Stomach smooth muscle (tissue), 2 donors: Measurements from ENCODE around the gene TXNDC11.

Experiments
- H3K27ac ChIP-seq: one replicate; pipeline ENCODE4 v1.7.0; 2013; ENCODE audit warnings: mild to moderate bottlenecking, low read length, inconsistent platforms
- H3K27me3 ChIP-seq, 2 donors: one replicate each; pipeline ENCODE4 v1.7.0; 2013; ENCODE audit warnings: low read length in 2 of 2; ENCODE audit not compliant: insufficient read depth in 2 of 2, control insufficient read depth in 1 of 2
- H3K36me3 ChIP-seq, 2 donors: one replicate each; pipeline ENCODE4 v1.7.0; 2013; ENCODE audit warnings: low read length in 2 of 2; ENCODE audit not compliant: control insufficient read depth in 2 of 2, insufficient read depth in 2 of 2
- H3K4me1 ChIP-seq: one replicate; pipeline ENCODE4 v1.7.0; 2013; ENCODE audit warnings: low read length; ENCODE audit not compliant: control insufficient read depth, insufficient read depth
- H3K4me3 ChIP-seq, 2 donors: one replicate each; pipeline ENCODE4 v1.7.0; 2013; ENCODE audit warnings: low read length in 2 of 2
- H3K9ac ChIP-seq, 2 donors: one replicate each; pipeline ENCODE4 v1.7.0; 2013; ENCODE audit warnings: low read length in 2 of 2, mild to moderate bottlenecking in 1 of 2
- H3K9me3 ChIP-seq, 2 donors: one replicate each; pipeline ENCODE4 v1.7.0; 2013; ENCODE audit warnings: low read length in 2 of 2; ENCODE audit not compliant: control insufficient read depth in 2 of 2
- donor health status: healthy.
- donor health status: Pancreatic carcinoma.

TXNDC11 gene

DNA sequence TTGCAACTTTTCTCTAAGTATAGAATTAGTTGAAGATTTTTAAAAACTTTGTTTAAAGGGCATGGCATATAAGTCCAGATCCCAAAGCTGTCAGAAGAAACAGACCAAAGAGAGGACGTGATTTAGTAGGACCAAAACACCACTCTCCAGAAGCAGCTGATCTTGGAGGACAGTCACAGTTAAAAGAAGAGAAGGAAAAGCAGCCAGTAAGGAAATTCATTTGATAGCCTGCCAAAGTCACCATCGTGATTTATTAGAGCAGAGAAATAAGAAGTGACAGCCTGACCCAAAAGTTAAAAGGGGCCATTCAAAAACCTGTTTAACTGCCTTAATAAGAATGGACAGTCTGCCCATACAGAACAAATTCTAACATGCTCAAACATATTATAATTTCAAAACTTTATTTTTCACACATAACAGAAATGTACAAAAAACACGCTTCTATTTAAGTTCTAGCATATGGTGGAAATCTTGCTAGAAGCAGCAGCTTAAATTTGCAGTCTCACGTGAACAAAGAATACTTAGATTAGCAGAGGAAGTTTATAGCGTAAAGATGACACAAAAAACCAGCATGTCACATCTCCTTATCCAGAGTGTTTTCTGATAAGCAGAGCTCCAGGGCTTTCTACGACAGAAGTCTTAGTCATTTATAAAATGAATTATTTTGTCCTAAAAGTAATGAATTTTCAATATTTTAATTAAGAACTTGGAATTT, 37.2 kb downstream of the TXNDC11 start:
- H3K4me1 ChIP-seq: peaks cover 5% of the 10 kb centered on the region
- H3K27me3 ChIP-seq: no peaks in the 10 kb centered on the region
- H3K36me3 ChIP-seq: peaks cover 5 to 12% of the 10 kb centered on the region in 2 donors
- no peak overlapping the region for H3K9ac ChIP-seq
- no peak overlapping the region for H3K4me3 ChIP-seq
- no peak overlapping the region for H3K27ac ChIP-seq
- no peaks in the 10 kb centered on the region for H3K9me3 ChIP-seq

GRCh38 chr16:11700264-11701029, 42.2 kb downstream of the TXNDC11 start:
- Histone ChIP-seq H3K9ac (no peak overlapping the region), H3K9me3 (no peaks in the 10 kb centered on the region), H3K4me1 (peaks cover 5% of the 10 kb centered on the region), H3K36me3 (peaks cover 27 to 28% of the 10 kb centered on the region in 2 donors), H3K27ac (no peak overlapping the region), H3K27me3 (no peaks in the 10 kb centered on the region), H3K4me3 (no peak overlapping the region)

GRCh38 chr16:11699234-11699894, 43.3 kb downstream of the TXNDC11 start:
- Histone ChIP-seq H3K27ac (no peak overlapping the region), H3K4me1 (no peaks in the 10 kb centered on the region), H3K27me3 (no peaks in the 10 kb centered on the region), H3K9ac (no peak overlapping the region), H3K9me3 (no peaks in the 10 kb centered on the region), H3K4me3 (no peak overlapping the region), H3K36me3 (peaks cover 34 to 35% of the 10 kb centered on the region in 2 donors)

DNA sequence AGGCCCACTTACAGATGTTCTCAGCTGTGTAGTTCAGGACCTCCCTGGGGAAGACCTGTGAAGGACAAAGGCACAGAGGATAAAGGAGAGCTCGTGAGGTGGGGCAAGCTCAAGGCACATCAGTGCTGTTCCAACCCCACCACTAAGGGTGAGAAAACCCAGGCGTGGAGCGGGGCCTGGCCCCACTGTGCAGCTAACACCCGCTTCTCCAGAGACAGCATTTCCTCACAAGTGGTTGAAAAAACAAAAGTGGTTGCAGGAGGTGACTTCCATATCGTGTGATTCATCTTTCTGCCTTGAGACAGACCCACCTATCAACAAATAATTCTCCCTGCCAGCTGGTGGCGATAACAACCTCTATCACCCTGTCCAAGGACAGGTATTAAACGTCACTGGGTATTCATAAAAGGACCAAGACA, 44.4 kb downstream of the TXNDC11 start:
- H3K9me3 ChIP-seq: no peaks in the 10 kb centered on the region
- H3K36me3 ChIP-seq: peaks cover 34 to 35% of the 10 kb centered on the region in 2 donors
- no peaks in the 10 kb centered on the region for H3K4me1 ChIP-seq

DNA sequence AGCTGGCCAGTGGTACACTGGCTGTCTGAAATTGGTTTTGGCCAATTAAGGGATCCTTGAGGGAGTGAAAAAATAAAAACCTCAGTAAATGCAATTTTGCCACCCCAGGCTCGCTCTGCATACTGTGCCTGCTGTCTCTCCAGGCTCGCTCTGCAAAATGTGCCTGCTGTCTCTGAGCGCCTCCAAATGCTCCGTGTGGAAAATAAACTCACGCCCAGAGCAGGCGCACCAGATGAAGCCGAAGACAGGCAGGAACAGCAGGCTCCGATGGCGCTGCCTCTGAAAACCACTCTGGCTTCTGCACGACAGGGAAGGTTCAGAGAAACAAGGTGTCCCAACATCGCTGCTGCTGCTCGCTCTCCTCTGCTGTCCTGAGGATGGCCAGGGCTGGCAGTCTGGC, 45.3 kb downstream of the TXNDC11 start:
- Histone ChIP-seq H3K4me3 (no peak overlapping the region), H3K27me3 (no peaks in the 10 kb centered on the region), H3K9ac (no peak overlapping the region), H3K9me3 (no peaks in the 10 kb centered on the region), H3K27ac (no peak overlapping the region), H3K4me1 (no peaks in the 10 kb centered on the region), H3K36me3 (peaks cover 35 to 38% of the 10 kb centered on the region in 2 donors)

More for the DNA sequence above, 44.4 kb downstream of the TXNDC11 start:
- H3K9ac ChIP-seq: no peak overlapping the region
- no peak overlapping the region for H3K4me3 ChIP-seq
- no peak overlapping the region for H3K27ac ChIP-seq
- H3K27me3 ChIP-seq: no peaks in the 10 kb centered on the region

- H3K9ac ChIP-seq: no peak overlapping the region
- H3K27me3 ChIP-seq: no peaks in the 10 kb centered on the region
- no peak overlapping the region for H3K4me3 ChIP-seq
- H3K36me3 ChIP-seq: peaks cover 41 to 43% of the 10 kb centered on the region in 2 donors
- H3K9me3 ChIP-seq: no peaks in the 10 kb centered on the region
- H3K4me1 ChIP-seq: no peaks in the 10 kb centered on the region
- no peak overlapping the region for H3K27ac ChIP-seq
Measured at GRCh38 chr16:11696266-11697012, 46.2 kb downstream of the TXNDC11 start.

DNA sequence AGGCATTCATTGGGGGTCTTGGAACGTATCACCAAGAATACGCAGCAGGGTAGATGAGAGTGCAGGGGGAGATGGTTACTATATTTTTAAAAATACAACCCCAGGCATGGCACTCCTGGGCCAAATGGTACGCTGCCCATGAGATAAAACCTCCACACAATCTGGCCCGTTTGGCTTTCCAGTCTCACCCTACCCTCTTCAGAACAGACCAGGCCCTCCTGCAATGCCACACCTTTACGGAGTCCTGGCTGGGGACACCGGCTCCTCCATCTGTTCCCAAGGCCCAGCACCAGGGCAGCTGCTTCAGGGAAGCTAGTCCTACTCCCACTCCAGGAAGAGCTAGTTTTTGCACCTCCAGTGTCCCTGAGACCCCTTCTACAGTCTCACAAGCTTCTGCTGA, 50.0 kb downstream of the TXNDC11 start:
- no peak overlapping the region for H3K27ac ChIP-seq

GRCh38 chr16:11692171-11692570, 50.5 kb downstream of the TXNDC11 start:
- Histone ChIP-seq H3K4me1 (peaks cover 5% of the 10 kb centered on the region), H3K4me3 (no peak overlapping the region), H3K9ac (no peak overlapping the region), H3K27me3 (no peaks in the 10 kb centered on the region), H3K9me3 (no peaks in the 10 kb centered on the region), H3K36me3 (peaks cover 31 to 40% of the 10 kb centered on the region in 2 donors), H3K27ac (no peak overlapping the region)

More for the DNA sequence above, 50.0 kb downstream of the TXNDC11 start:
- Histone ChIP-seq H3K4me1 (peaks cover 1% of the 10 kb centered on the region), H3K36me3 (peaks cover 31 to 40% of the 10 kb centered on the region in 2 donors), H3K27me3 (no peaks in the 10 kb centered on the region), H3K9ac (no peak overlapping the region), H3K4me3 (no peak overlapping the region), H3K9me3 (no peaks in the 10 kb centered on the region)

GRCh38 chr16:11691771-11692170, 50.9 kb downstream of the TXNDC11 start:
- Histone ChIP-seq H3K4me3 (no peak overlapping the region), H3K9me3 (no peaks in the 10 kb centered on the region), H3K36me3 (peaks cover 27 to 36% of the 10 kb centered on the region in 2 donors), H3K27me3 (no peaks in the 10 kb centered on the region), H3K9ac (no peak overlapping the region), H3K4me1 (peaks cover 5% of the 10 kb centered on the region), H3K27ac (no peak overlapping the region)

- peaks cover 5% of the 10 kb centered on the region for H3K4me1 ChIP-seq
- H3K9me3 ChIP-seq: no peaks in the 10 kb centered on the region
- H3K9ac ChIP-seq: no peak overlapping the region
- H3K27me3 ChIP-seq: no peaks in the 10 kb centered on the region
- peaks cover 22 to 33% of the 10 kb centered on the region in 2 donors for H3K36me3 ChIP-seq
- no peak overlapping the region for H3K27ac ChIP-seq
- H3K4me3 ChIP-seq: no peak overlapping the region
Measured at GRCh38 chr16:11691235-11691634, 51.4 kb downstream of the TXNDC11 start.
